SKM-1 treated with dmso at 0.1 percent for 144 hours (cell line): Measurements from ENCODE around the gene GPR25.

Source experiments
- DNase-seq: peaks from one replicate; lab custom pipeline; 2025; ENCODE audit not compliant: unreplicated experiment; lab: John Stamatoyannopoulos, UW

GPR25 gene

GRCh38 chr1:200872446-200873115, at the start of gene GPR25:
TSS of gene GPR25 (plus strand) at chr1:200872981. CDS start at chr1:200873038, 57 bp downstream.
- DNase-seq = no peak

GRCh38 chr1:200831091-200831490, 41.7 kb upstream of the GPR25 start:
- DNase-seq = no peak

GRCh38 chr1:200834383-200834782, 38.4 kb upstream of the GPR25 start:
- no peak for DNase-seq

GRCh38 chr1:200836213-200836612, 36.6 kb upstream of the GPR25 start:
- no peak for DNase-seq

GRCh38 chr1:200837931-200838571, 34.7 kb upstream of the GPR25 start:
- peak; percentile 27 for DNase-seq

DNA sequence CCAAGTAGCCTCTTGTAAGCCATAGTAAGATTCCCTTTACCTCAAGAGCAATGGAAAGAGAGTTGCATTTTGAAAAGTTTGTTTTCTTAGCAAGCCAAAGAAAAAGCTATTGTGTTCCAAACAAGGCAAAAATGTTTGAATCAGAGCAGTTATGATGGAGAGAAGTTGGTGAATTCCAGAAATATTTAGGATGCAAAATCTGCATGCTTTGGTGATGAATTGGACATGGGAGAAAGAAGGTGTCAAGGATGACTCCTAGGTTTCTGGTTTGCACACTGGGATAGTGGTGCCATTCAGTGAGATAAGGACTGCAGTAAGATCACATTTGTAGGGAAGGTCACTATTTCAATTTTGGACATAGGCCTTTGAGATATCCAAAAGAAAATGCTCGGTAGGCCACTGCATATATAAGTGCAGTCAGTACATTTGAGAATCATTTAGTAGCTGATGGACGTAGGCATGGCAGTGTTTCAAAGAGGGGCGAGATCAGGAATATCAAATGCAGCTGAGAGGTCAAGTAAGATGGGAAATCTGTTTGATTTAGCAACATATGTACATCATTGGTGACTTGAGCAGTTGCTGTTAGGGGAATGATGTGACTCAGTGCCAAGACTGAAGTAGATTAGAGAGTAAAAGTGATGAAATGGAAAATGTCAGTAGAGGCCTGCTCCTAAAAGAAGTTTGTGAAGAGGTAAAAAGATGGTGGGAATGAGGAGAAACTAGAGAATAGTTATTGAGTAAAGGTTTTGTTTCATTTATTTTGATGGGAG, 33.9 kb upstream of the GPR25 start:
- DNase-seq = no peak

DNA sequence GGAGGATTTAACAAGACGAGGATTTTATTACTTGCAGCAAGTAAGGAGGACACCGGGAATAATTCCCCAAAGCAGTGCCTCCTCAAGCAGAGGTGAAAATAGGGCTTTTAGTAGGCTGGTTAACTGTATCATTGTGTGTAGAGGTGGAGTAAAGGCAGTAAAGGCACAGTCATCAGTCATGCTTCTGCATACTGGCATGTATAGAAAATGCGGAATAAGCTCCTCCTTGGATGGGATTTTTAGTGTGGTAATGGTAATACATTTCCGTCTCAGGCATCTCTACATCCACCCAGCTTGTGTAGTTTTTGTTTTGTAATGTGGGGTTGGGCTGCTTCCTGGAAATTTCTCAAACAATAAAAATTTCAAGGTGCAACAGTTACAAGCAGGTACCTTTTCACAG, 27.4 kb upstream of the GPR25 start:
- no peak for DNase-seq

DNA sequence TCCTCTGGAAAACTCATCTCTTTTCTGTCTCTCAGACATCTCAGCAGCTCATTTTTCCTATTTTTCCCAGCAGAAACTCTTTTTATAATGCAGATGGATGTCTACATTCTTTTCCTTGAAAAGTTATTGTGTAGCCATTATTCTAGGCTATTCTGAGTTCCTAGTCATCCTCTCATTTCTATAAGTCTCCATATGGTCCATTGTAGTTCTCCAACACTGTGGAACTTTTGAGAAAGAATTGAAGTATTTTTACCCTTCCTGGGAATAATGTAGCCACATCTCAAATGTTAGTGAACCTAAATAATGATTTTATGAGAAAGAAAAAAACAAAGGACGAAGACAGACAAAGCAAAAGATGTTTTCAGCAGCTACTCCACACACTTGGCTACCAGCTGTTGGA, 26.4 kb upstream of the GPR25 start:
- no peak for DNase-seq

DNA sequence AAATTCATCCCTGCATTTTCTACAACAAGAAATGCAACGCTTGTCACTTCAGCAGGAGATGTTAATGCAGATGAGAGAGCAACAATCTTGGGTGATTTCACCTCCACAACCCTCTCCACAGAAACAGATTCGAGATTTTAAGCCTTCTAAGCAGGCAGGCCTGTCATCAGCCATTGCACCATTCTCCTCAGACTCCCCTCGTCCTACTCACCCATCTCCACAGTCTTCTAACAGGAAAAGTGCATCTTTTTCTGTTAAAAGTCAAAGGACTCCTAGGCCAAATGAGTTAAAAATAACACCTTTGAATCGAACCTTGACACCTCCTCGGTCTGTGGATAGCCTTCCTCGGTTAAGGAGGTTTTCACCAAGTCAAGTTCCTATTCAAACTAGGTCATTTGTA, 23.4 kb upstream of the GPR25 start:
- no peak for DNase-seq

- no peak for DNase-seq
These were observed 22.2 kb upstream of the GPR25 start for GRCh38 chr1:200850554-200850953.

- no peak for DNase-seq
These were observed 15.9 kb upstream of the GPR25 start for GRCh38 chr1:200856716-200857357.

- DNase-seq = peak; percentile 61
These were observed 15.0 kb upstream of the GPR25 start for GRCh38 chr1:200857804-200858203.

- no peak for DNase-seq
These were observed 10.7 kb upstream of the GPR25 start for GRCh38 chr1:200861937-200862647.

DNA sequence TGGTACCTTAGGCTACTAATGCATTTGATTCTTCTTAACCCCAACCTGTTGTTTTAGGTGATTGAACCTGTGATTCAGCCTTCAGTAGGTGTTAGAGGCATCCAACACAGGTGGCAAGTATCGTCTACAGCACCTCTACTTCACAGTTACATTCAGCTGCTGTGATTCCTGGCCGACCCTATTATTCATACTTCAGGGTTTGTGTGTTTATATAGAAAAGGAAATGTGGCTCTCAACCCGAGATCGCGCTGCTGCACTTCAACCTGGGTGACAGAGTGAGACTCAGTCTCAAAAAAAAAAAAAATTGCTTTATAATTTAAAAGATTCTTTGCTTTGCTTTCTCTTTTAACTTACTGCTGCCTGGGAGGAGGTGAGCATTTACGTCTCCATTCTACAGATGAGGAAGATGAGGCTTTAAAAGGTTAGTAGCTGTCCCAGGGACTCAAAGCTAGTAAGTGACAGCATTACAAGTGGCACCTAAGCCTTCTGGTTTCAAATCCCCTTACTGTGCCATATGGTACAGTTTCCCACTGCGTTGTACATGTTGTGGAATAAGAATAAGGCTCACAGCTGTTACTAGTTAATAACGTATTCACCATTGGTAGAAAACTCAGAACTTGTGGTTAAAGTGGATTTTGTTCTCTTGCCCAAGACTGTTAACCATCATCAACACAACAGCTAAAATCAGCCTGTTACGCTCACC, 9.9 kb upstream of the GPR25 start:
- DNase-seq = no peak

GRCh38 chr1:200866116-200866515, 6.7 kb upstream of the GPR25 start:
- no peak for DNase-seq

DNA sequence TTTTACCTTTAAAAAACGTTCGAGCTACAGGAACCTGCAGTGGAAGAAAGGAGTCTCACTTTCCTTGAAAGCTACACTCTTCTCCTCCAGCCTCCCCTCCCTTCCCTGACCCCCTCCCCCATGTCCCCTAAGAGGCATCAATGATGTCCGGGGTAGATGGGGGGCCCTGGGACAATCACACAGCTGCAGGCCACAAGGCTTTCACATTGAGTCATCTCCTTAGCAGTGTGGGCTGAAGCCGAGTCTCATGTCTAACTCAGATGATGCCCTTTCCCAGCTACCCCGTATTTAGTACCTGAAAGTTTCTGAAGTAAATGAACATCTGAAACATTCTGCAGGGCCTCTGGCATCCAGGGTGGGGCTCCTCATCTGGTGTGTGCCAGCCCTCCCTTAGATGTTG, 6.3 kb upstream of the GPR25 start:
- DNase-seq = no peak

GRCh38 chr1:200867018-200867811, 5.6 kb upstream of the GPR25 start:
- DNase-seq = no peak

DNA sequence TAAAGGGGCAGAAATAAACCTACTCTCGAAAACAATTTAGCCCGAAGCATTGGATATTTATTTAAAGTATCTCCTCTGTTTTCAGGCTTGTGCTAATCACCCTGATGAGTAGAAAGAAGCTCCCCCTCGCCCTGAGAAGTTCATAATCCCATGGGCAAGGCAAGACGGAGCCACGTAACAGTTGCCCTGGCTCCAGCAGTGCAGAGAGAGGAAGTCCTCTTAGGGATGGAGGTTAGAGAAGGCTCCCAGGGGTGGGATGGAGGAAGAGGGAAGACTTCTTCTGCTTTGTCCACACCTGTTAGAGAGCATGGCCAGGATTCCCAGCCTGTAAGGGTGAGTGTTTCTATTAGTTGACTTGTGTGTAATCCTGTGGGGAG, 3.4 kb upstream of the GPR25 start:
- DNase-seq = no peak

DNA sequence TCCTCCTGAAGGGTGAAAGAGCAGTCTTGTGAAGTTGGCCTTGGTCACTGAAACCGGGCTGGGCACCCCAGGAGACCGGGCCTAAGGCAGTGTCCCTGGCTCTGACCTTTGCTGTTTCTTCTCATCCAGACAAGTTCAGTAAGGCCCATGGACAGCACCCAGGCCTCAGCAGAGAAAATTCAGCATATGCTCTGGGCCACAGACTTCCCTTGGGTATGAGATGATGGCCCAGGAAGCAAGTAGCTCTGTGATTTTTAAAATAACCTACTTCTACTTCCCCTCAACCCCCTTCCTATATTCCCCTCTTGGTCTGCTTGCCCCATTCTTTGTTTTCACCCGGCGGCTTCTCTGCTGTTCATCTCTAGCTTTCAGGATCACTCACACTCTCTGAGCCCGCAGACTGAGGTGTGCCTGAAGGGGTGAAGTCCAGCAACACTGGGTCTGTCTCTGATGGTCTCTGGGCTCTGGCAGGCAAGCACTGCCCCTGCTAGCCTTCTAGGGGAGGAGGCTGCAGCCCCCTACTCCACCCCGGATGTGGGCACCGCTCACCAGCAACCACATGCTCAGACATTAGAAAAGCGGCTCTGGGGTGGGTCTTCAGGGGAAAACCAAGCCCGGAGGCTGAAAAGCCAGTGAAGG, 2.9 kb upstream of the GPR25 start:
- DNase-seq = no peak
